HepG2 (cell line): ENCODE results near the gene KLF15. TPM values are rescaled to one million over a fixed set of nuclear protein-coding genes. Genes with fewer than 3 reads are reported as not detected.

Source experiments
- ATAC-seq: fragments of 200-7000 bp; cut with Tn5 transposase; 3 replicates; pipeline ENCODE4 v1.9.1; 2020; ENCODE audit warnings: mild to moderate bottlenecking, moderate library complexity
- BruUV-seq: library from RNA; stranded (reverse); fragments of 400-500 nt; replicated peaks from 2 replicates; lab custom pipeline; 2021; lab: Mats Ljungman, UMichigan
- CTCF ChIA-PET: fragments of 300-600 bp; formaldehyde crosslinking; extraction: SDS; loops from one replicate; lab custom pipeline; 2021; ENCODE audit warnings: low total read pairs, inconsistent platforms, low intra/inter-chr PET ratio; lab: Yijun Ruan, JAX
- POLR2A ChIA-PET: fragments of 350-600 bp; sonication (Branson Sonifier 250); formaldehyde crosslinking; loops from one replicate; lab custom pipeline; 2020; ENCODE audit warnings: antibody characterized with exemption, inconsistent platforms; lab: Yijun Ruan, JAX
- DNase-seq: peaks from one replicate; pipeline ENCODE4 v3.0.0-alpha.2; 2015; ENCODE audit warnings: low spot score
- FAIRE-seq: peaks from 3 replicates; lab custom pipeline; 2011; peaks lifted over from hg19 to GRCh38; lab: Jason Lieb, UNC
- H2AFZ ChIP-seq: one replicate; pipeline ENCODE4 v1.6.1; 2011; ENCODE audit warnings: low read length, inconsistent platforms
- H3K27ac ChIP-seq: fragments of 300-600 bp; 3 replicates; pipeline ENCODE4 v1.8.0; 2011; ENCODE audit warnings: mixed run types, mild to moderate bottlenecking, mixed read lengths, low read length, inconsistent platforms; ENCODE audit not compliant: insufficient read depth; ENCODE audit errors: extremely low read length
- H3K27me3 ChIP-seq, 2 experiments: fragments of 200-600 bp in 1 of 2; 2 replicates in 1 of 2; 3 replicates in 1 of 2; pipeline versions ENCODE4 v1.6.0 to v1.8.0; 2011; ENCODE audit warnings: low read length in 2 of 2, mild to moderate bottlenecking in 2 of 2, moderate library complexity in 2 of 2, inconsistent platforms in 1 of 2; ENCODE audit not compliant: insufficient read depth in 2 of 2, control insufficient read depth in 1 of 2
- H3K36me3 ChIP-seq, 2 experiments: fragments of 200-600 bp in 1 of 2; replicated peaks in 1 of 2; 2 replicates in 1 of 2; 3 replicates in 1 of 2; pipeline versions ENCODE4 v1.5.1 to v1.8.0; 2011; ENCODE audit warnings: low read length in 2 of 2, inconsistent platforms in 1 of 2; ENCODE audit not compliant: insufficient read depth in 2 of 2, control insufficient read depth in 1 of 2
- H3K4me1 ChIP-seq: 2 replicates; pipeline ENCODE4 v1.5.1; 2012; ENCODE audit warnings: low read length, inconsistent platforms; ENCODE audit not compliant: insufficient read depth
- H3K4me2 ChIP-seq: 2 replicates; pipeline ENCODE4 v1.6.0; 2011; ENCODE audit warnings: low read depth, low read length, inconsistent platforms
- H3K4me3 ChIP-seq, 3 experiments: fragments of 200-600 bp in 1 of 3; sonication (generic), shearing (Covaris generic) in 1 of 3; replicated peaks in 1 of 3; 2 replicates each; pipeline ENCODE4 v1.5.1; 2011 to 2016; ENCODE audit warnings: low read length in 3 of 3, inconsistent platforms in 2 of 3, low read depth in 2 of 3, mild to moderate bottlenecking in 2 of 3, control low read depth in 1 of 3, mixed read lengths in 1 of 3; ENCODE audit not compliant: insufficient read depth in 1 of 3
- H3K79me2 ChIP-seq: one replicate; pipeline ENCODE4 v1.6.1; 2011; ENCODE audit warnings: low read length, inconsistent platforms; ENCODE audit not compliant: insufficient read depth
- H3K9ac ChIP-seq: 2 replicates; pipeline ENCODE4 v1.6.0; 2011; ENCODE audit warnings: mild to moderate bottlenecking, low read depth, low read length, inconsistent platforms; ENCODE audit not compliant: insufficient read depth
- H3K9me3 ChIP-seq: 2 replicates; pipeline ENCODE4 v1.5.1; 2012; ENCODE audit warnings: mild to moderate bottlenecking, low read length
- H4K20me1 ChIP-seq: 2 replicates; pipeline ENCODE4 v1.6.0; 2011; ENCODE audit warnings: inconsistent platforms, mild to moderate bottlenecking, low read length, moderate library complexity; ENCODE audit not compliant: insufficient read depth
- CCDC6 ChIP-seq: sonication (generic); formaldehyde crosslinking; IDR thresholded peaks from 2 replicates; pipeline ENCODE4 v1.8.1; 2022; ENCODE audit warnings: mild to moderate bottlenecking, missing genetic modification reagents, moderate library complexity
- KDM6A ChIP-seq: IDR thresholded peaks from 2 replicates; pipeline ENCODE4 v1.6.1; 2016; ENCODE audit warnings: low read depth
- NFKB2 ChIP-seq: sonication (generic); formaldehyde crosslinking; IDR thresholded peaks from 2 replicates; pipeline ENCODE4 v1.4.0; 2020; ENCODE audit warnings: missing genetic modification reagents, borderline replicate concordance
- U2AF1 ChIP-seq: fragments of 200-400 bp; formaldehyde crosslinking; optimal IDR thresholded peaks from 2 replicates; pipeline ENCODE3; 2017; ENCODE audit warnings: mild to moderate bottlenecking, low read depth, low read length
- ZNF124 ChIP-seq: sonication (generic); formaldehyde crosslinking; IDR thresholded peaks from 2 replicates; pipeline ENCODE4 v1.4.0; 2020; ENCODE audit warnings: missing genetic modification reagents
- WGBS: methylation state at CpG from one replicate; pipeline ENCODE4 v1.1.6; 2017; ENCODE audit warnings: low lambda C conversion rate; 5-methylcytosine and 5-hydroxymethylcytosine counted together
- in situ Hi-C: cut with HindIII; loops from 2 replicates; pipeline ENCODE4 v1.10.0; 2017; ENCODE audit warnings: low pct_unique_long_range_greater_than_20kb; ENCODE audit not compliant: extremely low pct_ligation_motif_present
- intact Hi-C: fragments of 100-400 bp; cut with micrococcal nuclease; formaldehyde crosslinking; loops from one replicate; pipeline ENCODE4 v1.10.0; 2022; ENCODE audit not compliant: unreplicated experiment
- polyA plus RNA-seq, 8 experiments: library from polyadenylated mRNA; depleted of rRNA in 3 of 8; stranded (reverse) in 7 of 8; unstranded in 1 of 8; fragments of >200 nt; fragmentation: Illumina TruSeq in 4 of 8; extraction: Trizol in 4 of 8; gene quantifications; 2 replicates each; pipeline versions ENCODE4 v1.2.1 to v1.2.3, GENCODE V29; 2011 to 2016; ENCODE audit warnings: low read depth in 4 of 8, missing spikeins in 1 of 8, mixed read lengths in 1 of 8; ENCODE audit not compliant: insufficient read depth in 1 of 8
- total RNA-seq, 5 experiments: library from RNA; depleted of rRNA; stranded (reverse); fragments of >200 nt; fragmentation: Illumina TruSeq; extraction: Trizol; gene quantifications; 2 replicates each; pipeline ENCODE4 v1.2.3, GENCODE V29; 2016; ENCODE audit warnings: low read depth in 1 of 5
- TF ChIP-seq, protein P1 (sequence below): IDR thresholded peaks from 2 replicates; pipeline ENCODE4 v1.6.1; 2018; ENCODE audit warnings: missing genetic modification reagents, mild to moderate bottlenecking, missing compliant biosample characterization
- TF ChIP-seq, protein P2 (sequence below): sonication (generic); formaldehyde crosslinking; IDR thresholded peaks from 2 replicates; pipeline ENCODE4 v1.8.0; 2022; ENCODE audit warnings: mild to moderate bottlenecking, missing genetic modification reagents, borderline replicate concordance
- TF ChIP-seq, protein P3 (sequence below): sonication (generic); formaldehyde crosslinking; conservative IDR thresholded peaks from 2 replicates; pipeline ENCODE4 v1.8.0; 2022; ENCODE audit warnings: mild to moderate bottlenecking, moderate library complexity, missing genetic modification reagents

Gene KLF15
- total and polyA plus RNA-seq, 2 of the 13 experiments (the other 11 are each of a cell fraction or from before 2014, with no cell fraction given): 7.1 to 7.8 TPM

DNA sequence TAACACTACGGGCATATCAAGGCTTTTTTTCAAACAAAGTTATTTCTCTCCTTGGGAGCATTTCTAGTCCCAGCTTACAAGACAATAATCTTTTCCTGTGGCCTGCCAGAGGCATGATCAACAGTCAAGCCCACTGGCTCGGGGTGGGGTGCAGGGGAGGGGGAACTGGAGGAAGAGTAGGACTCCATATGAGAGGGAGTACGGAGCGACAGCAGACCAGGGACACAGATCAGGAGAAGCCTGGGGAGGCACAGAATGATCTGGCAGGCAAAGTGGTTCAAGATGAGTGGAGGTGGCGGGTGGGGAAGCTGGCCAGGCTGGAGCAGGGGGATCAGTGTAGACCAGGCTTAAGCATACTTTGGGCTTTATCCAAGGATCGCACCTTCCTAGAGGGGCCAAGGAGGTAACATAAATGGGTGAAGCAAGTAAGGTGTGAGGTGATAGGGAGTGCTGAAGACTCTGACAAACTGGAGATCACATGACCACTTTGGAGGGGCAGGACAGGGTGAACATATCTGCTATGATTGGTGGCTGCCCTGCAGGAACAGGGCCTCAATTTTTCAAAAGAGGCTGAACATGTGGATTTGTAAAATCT, 37.4 kb downstream of the KLF15 start:
- Histone ChIP-seq H3K27ac (no peak overlapping the region), H4K20me1 (no peaks in the 10 kb centered on the region), H2AFZ (no peak overlapping the region), H3K9me3 (no peaks in the 10 kb centered on the region), H3K4me1 (peaks cover 7% of the 10 kb centered on the region), H3K4me3 (no peak overlapping the region), H3K9ac (no peak overlapping the region), H3K79me2 (no peaks in the 10 kb centered on the region), H3K4me2 (no peak overlapping the region), H3K36me3 (no peaks in the 10 kb centered on the region), H3K27me3 (peaks cover 1 to 13% of the 10 kb centered on the region in 2 experiments; a peak in 3 of 5 replicates)
- DNase-seq (no peak), FAIRE-seq (no peak), ATAC-seq (no peak)
- POLR2A ChIA-PET: no interaction called here
- BruUV-seq: no TSS peak
- TF ChIP-seq U2AF1: no peak
- TF ChIP-seq KDM6A: no peak
- no peak for TF ChIP-seq NFKB2 (CRISPR knock-in tag)
- TF ChIP-seq, protein P1, sequence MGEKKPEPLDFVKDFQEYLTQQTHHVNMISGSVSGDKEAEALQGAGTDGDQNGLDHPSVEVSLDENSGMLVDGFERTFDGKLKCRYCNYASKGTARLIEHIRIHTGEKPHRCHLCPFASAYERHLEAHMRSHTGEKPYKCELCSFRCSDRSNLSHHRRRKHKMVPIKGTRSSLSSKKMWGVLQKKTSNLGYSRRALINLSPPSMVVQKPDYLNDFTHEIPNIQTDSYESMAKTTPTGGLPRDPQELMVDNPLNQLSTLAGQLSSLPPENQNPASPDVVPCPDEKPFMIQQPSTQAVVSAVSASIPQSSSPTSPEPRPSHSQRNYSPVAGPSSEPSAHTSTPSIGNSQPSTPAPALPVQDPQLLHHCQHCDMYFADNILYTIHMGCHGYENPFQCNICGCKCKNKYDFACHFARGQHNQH: no peak
- no peak for TF ChIP-seq ZNF124 (CRISPR knock-in tag)
- TF ChIP-seq, protein P2, sequence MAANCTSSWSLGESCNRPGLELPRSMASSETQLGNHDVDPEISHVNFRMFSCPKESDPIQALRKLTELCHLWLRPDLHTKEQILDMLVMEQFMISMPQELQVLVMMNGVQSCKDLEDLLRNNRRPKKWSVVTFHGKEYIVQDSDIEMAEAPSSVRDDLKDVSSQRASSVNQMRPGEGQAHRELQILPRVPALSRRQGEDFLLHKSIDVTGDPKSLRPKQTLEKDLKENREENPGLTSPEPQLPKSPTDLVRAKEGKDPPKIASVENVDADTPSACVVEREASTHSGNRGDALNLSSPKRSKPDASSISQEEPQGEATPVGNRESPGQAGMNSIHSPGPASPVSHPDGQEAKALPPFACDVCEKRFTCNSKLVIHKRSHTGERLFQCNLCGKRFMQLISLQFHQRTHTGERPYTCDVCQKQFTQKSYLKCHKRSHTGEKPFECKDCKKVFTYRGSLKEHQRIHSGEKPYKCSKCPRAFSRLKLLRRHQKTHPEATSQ: no peak
- TF ChIP-seq, protein P3, sequence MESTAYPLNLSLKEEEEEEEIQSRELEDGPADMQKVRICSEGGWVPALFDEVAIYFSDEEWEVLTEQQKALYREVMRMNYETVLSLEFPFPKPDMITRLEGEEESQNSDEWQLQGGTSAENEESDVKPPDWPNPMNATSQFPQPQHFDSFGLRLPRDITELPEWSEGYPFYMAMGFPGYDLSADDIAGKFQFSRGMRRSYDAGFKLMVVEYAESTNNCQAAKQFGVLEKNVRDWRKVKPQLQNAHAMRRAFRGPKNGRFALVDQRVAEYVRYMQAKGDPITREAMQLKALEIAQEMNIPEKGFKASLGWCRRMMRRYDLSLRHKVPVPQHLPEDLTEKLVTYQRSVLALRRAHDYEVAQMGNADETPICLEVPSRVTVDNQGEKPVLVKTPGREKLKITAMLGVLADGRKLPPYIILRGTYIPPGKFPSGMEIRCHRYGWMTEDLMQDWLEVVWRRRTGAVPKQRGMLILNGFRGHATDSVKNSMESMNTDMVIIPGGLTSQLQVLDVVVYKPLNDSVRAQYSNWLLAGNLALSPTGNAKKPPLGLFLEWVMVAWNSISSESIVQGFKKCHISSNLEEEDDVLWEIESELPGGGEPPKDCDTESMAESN: no peak
- no peak for TF ChIP-seq CCDC6 (CRISPR knock-in tag)
- CTCF ChIA-PET: no interaction called here
- intact Hi-C loops: no loop called here
- 35% methylated on average over 6 of the region's 6 CpGs for WGBS
- in situ Hi-C loops: no loop called here
